KOPT-K1 (cell line): ENCODE measurements around the gene TSHR.
"Not testable (repeated sequence)": the region's sequence is repeated elsewhere in the genome, so short reads cannot be mapped to it uniquely, and the experiment has no call there.

Source experiments
- H3K27ac ChIP-seq: fragments of 200-600 bp; sonication (generic); 2 replicates; pipeline ENCODE4 v1.5.1; 2016; ENCODE audit warnings: antibody characterized with exemption, mild to moderate bottlenecking, low read depth, low read length; ENCODE audit not compliant: poor library complexity, severe bottlenecking
- H3K36me3 ChIP-seq: fragments of 200-600 bp; sonication (generic); 2 replicates; pipeline ENCODE4 v1.5.1; 2017; ENCODE audit warnings: antibody characterized with exemption, mild to moderate bottlenecking, low read length, moderate library complexity; ENCODE audit not compliant: insufficient read depth
- H3K9me3 ChIP-seq: fragments of 200-600 bp; sonication (generic); 2 replicates; pipeline ENCODE4 v1.5.1; 2017; ENCODE audit warnings: antibody characterized with exemption, low read length, mild to moderate bottlenecking; ENCODE audit not compliant: insufficient read depth, poor library complexity, severe bottlenecking

TSHR gene

DNA sequence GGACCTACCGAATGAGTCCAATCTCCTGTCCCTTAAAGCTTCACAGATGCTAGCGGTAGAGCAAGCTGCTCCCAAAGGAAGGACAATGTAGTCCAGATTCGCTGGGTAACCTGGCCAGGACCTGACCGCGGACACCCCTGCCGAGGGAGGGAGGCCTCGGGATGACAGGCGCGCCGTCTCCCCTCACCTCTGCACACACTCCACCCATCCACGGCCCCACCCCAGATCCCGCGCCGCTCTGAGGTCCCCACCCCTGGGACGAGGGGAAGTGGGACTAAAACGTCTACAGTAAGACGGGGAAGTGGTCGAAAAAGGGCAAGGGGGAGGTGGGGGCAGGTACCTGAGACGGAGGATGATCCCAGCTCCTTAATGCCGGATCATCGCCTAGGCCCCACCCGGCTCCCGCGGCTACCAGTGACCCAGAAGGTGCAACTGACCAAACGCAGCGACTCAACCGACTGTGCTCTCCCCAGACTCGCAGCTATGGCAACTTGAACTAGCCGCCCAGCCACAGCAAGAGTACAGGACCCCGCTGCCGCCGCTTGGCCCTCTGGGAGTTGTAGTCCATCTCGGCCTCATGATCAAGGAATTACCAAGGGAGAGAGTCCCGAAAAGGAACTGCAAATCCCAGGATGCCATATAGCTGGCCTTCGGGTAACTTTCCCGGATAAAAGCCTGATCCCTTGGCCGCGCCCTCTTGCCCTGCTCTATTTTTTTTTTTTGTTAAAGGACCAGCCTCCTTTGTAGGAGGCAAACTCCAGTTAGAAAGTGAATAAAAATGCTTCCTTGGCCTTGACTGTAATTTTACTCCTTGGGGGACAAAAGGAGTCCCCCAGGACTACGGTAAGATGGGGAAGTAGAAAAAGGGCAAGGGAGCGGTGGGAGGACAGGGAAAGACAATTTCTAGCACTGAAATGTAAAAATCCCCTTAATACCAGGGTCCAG lies 13.9 kb upstream of the TSHR start, which contains the start of gene CEP128:
CEP128 (minus strand) TSS at position 498 of the 945 bp plus-strand sequence.
- peaks cover 6% of the 10 kb centered on the region for H3K9me3 ChIP-seq
- peaks cover 34% of the 10 kb centered on the region for H3K36me3 ChIP-seq
- H3K27ac ChIP-seq = peak within 1 kb of the TSS; percentile 43

DNA sequence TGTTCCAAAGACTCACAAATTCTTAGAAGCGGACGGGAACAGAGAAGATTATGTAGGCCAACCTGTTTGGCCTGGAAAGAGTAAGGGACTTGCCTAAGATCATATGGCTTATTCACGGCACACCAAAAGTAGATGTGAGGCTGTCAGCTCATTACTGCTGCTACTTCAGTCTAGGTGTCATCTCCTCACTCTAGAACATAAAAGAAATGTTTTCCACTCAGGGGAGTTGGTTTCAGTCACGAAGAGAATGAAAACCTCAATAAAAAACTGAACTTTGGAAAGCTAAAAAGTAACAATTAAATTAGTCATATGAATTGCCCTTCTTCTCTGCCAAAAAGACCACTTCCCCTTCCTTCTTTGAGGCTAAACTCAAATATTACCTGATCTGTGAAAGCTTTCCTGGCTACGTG lies 13.2 kb upstream of the TSHR start:
- H3K9me3 ChIP-seq = peaks cover 13% of the 10 kb centered on the region
- H3K36me3 ChIP-seq = peaks cover 40% of the 10 kb centered on the region
- peak overlapping the region; percentile 43 for H3K27ac ChIP-seq

DNA sequence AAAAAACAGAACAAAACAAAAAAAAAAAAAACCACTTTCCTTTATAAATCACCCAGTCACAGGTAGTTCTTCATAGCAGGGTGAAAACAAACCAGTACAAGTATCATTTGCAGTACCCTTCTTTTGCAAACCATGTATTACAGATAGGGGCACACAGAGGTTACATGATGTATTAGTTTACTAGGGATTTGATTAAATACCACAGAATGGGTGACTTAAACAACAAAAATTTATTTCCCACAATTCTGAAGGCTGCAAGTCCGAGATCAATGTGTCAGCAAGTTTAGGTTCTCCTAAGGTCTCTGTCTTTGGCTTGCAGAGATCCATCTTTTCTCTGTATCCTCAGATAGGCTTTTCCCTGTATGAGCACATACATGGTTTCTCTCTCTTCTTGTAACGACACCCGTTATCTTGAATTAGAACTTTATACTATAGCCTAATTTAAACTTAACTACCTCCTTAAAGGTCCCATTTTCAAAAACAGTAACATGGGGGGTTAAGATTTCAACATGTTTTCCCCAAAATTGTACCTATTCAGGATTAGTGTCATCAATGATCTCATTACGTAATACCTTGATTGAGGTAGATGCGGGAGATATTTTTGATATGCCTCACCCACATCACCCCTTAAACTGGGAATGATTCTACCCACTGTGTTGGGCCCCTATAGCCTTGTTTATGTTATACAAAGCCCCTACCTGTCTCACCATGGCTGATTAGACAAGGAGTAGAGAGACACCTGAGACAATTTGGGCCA lies 10.4 kb upstream of the TSHR start:
- no peak overlapping the region for H3K27ac ChIP-seq
- H3K9me3 ChIP-seq = peaks cover 15% of the 10 kb centered on the region
- H3K36me3 ChIP-seq = peaks cover 52% of the 10 kb centered on the region

DNA sequence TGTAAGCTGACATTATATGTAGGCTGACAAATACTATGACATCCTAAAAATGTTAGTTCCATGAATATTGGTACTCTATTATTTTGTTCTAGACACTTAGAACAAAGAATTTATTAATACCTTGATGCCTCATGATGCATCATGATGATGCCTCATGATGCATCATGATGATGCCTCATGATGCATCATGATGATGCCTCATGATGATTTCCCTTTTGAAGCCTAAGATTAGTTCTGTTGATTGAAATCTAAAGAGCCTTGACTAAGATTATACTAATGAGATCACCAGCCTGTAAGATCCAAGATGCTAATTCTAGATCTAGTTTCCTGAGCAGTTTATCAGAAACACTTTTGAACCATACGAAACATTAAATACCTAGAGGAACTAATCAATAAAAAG lies 9.2 kb upstream of the TSHR start:
- Histone ChIP-seq H3K36me3 (peaks cover 58% of the 10 kb centered on the region), H3K9me3 (peaks cover 26% of the 10 kb centered on the region), H3K27ac (no peak overlapping the region)

DNA sequence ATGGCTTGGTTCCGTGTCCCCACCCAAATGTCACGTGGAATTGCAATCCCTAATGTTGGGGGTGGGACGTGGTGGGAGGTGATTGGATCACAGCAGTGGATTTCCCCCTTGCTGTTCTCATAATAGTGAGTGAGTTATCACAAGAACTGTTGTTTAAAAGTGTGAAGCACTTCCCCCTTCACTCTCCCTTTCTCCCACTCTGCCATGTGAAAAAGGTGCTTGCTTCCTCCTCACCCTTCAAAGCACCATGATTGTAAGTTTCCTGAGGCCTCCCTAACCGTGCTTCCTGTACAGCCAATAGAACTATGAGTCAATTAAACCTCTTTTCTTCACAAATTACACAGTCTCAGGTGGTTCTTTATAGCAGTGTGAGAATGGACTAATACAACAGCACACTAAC lies 8.6 kb upstream of the TSHR start:
- Histone ChIP-seq H3K9me3 (peaks cover 31% of the 10 kb centered on the region), H3K36me3 (peaks cover 62% of the 10 kb centered on the region), H3K27ac (no peak overlapping the region)

DNA sequence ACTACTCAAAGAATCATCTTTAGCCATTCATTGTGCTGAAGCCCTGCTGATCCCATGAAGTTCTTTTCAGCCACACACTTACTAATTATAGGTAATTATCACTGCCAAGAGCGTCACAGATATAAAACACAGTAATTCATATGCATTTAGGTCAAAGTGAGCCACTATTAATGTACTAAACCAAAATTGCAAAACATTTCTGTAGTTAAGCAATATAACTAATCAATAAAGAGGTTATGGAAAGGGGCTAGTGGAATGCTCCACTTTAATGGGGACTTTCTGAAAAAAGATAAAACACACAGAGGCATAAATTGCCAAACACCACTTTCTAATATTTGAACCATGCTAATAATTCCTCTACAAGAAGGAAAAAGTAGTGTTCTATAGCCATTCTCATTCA lies 7.1 kb upstream of the TSHR start:
- Histone ChIP-seq H3K36me3 (peaks cover 62% of the 10 kb centered on the region), H3K9me3 (peaks cover 31% of the 10 kb centered on the region), H3K27ac (no peak overlapping the region)

DNA sequence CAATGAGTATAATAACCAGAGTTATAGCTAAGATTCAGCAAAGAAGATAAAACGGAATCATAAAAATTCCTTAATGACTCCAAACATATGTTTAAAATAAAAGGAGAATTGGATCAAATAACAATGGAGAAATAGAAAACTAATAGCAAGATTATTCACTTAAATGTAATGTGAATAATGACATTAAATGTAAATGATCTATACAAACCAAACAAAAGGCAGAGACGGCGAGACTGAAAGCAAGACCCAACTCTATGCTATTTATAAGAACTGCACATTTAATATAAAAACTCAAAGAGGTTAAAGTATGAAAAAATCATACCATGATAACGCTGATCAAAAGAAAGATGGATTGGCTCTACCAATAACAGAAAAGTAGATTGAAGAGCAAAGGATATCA lies 3.9 kb upstream of the TSHR start:
- H3K9me3 ChIP-seq = peaks cover 25% of the 10 kb centered on the region
- H3K27ac ChIP-seq = no peak overlapping the region

DNA sequence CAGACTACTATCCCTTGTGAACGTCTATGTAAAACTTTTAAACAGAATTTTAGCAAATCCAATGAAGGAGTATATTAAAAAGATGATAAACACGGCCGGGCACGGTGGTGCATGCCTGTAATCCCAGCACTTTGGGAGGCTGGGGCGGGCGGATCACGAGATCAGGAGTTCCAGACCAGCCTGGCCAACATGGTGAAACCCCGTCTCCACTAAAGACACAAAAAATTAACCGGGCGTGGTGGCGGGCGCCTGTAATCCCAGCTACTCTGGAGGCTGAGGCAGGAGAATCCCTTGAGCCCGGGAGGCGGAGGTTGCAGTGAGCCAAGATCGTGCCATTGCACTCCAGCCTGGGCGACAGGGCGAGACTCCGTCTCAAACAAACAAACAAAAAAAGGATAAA lies 2.2 kb upstream of the TSHR start:
- H3K27ac ChIP-seq = not testable (repeated sequence)
- Histone ChIP-seq H3K9me3 (peaks cover 18% of the 10 kb centered on the region), H3K36me3 (peaks cover 29% of the 10 kb centered on the region)

More for the DNA sequence above, 3.9 kb upstream of the TSHR start:
- peaks cover 45% of the 10 kb centered on the region for H3K36me3 ChIP-seq

DNA sequence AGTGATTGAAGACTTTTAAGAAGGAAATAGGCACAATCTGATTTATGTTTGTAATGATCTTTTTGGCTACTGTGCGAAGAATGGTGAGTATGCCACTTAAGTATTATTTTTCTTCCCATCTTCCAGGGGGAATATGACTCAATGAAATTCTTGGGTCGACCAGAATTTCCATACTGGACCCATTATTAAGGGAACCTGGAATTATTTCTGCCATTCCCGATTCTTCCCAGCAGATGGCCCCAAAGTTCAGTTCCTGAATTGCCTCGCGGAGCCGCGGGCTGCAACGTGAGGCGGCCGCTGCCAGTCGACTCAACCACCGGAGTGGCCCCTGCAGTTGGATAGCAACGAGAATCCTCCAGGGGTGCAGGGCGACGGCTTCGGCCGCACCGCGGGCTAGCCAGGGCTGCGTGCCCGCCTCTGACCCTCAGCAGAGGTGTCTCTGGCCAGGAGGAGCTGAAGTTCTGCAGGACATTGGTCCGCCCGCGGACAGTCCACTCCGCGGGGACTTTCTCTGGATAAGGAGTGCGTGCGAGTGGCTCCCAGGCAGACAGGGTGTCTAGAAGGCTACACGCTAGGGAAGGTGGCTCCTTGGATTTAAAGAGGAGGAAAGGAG lies 628 bp upstream of the TSHR start:
- peak overlapping the region; percentile 98 for H3K27ac ChIP-seq
- H3K9me3 ChIP-seq = peaks cover 18% of the 10 kb centered on the region
- H3K36me3 ChIP-seq = peaks cover 20% of the 10 kb centered on the region; the same call in 1 of the 2 replicates

DNA sequence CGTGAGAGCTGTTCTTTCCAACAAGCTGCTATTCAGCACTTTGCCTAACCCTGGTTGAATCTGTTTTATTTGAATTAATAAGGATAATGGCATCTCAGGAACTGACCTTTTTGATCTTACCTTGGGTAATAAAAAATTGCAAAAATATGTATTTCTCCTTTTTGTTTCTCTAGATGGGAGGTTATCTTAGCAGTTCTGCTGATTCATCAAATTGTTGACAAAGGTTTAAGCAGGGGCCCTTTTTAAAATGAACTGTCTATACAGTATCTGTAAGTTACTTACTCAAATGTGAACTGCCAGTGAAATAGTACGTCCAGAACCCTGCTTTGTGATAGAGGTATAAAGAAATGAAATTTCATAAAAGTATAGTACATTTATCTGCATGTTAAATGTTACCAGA lies 681 bp downstream of the TSHR start:
- Histone ChIP-seq H3K27ac (peak overlapping the region; percentile 98), H3K9me3 (peaks cover 5% of the 10 kb centered on the region), H3K36me3 (peaks cover 11% of the 10 kb centered on the region)

DNA sequence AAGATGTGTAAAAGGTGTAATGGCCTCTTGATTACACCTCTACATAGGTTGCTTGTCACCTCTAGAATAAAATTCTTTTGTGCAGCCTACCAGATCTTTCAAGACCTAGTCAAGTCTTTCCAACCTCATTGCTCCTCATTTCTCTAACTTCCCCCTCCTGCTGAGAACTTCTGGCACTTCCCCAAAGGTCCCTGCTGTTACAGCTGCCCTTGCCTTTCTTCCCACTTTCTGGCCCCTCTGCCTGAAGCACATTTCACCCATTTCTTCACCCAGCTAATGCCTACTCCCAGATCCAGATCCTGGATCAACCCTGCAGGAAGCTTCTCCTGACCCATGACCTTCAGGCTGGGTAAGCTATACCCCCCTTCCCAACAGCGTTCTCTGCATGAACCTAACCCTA lies 1.5 kb downstream of the TSHR start:
- Histone ChIP-seq H3K27ac (peak overlapping the region; percentile 98), H3K36me3 (peaks cover 4% of the 10 kb centered on the region; the same call in 1 of the 2 replicates), H3K9me3 (no peaks in the 10 kb centered on the region)

DNA sequence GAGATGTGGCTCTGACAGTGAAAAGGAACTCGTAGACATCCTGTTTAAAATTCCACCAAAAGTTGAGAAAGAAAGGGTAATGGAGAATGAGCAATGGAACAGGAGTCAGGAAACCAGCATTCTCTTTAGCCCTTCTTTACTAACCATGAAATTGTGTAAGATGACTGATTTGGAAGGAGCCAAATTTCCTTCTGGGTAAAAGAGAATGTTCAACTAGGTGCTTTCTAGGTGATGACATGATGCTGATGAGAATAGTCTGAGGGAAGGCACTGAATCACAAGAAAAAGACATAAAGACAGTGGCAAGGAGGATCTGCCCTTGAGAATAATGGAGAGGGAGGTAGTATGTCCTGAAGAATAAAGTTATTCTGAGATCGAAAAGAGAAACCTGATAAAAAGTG lies 2.2 kb downstream of the TSHR start:
- Histone ChIP-seq H3K36me3 (peaks cover 4% of the 10 kb centered on the region; the same call in 1 of the 2 replicates), H3K9me3 (no peaks in the 10 kb centered on the region), H3K27ac (peak overlapping the region; percentile 98)

DNA sequence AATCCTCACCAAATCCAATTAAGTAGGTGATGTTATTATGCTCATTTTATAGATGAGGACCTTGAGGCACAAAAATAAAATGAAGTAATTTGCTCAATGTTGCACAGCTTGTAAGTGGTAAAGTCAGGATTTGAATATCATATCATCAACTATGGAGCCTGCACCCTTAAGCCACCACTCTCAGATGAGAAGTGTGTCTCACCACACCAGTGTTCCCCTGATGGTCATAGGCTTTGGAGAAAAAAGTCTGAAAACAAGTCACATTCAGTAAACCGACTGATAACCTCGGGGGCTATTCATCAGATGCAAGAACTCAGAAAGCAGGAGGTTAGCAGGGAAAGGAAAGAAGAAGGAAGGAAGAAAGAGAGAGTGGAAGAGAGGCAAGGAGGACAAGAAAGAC lies 2.8 kb downstream of the TSHR start:
- Histone ChIP-seq H3K9me3 (no peaks in the 10 kb centered on the region), H3K36me3 (peaks cover 5% of the 10 kb centered on the region; the same call in 1 of the 2 replicates), H3K27ac (peak overlapping the region; percentile 98)

DNA sequence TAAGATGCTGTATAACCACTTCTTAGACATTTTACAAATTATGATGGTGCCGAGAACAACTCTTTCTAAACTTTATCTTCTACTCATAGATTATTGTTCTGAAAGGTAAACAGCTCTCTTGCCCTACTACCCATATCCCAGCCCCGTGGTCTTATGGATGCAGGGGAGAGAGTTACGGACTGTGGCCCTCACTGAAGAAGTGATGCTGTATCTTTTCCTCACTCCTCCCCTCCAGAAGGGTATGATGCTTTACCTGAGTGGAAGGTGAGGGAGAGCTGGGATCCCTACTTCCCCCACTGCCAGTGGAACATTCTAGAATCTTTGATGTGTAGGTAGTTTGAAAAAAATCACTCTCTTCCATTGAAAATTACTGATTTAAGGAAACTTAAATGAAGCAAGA lies 3.5 kb downstream of the TSHR start:
- Histone ChIP-seq H3K27ac (peak overlapping the region; percentile 98), H3K36me3 (peaks cover 12% of the 10 kb centered on the region; the same call in 1 of the 2 replicates), H3K9me3 (no peaks in the 10 kb centered on the region)

DNA sequence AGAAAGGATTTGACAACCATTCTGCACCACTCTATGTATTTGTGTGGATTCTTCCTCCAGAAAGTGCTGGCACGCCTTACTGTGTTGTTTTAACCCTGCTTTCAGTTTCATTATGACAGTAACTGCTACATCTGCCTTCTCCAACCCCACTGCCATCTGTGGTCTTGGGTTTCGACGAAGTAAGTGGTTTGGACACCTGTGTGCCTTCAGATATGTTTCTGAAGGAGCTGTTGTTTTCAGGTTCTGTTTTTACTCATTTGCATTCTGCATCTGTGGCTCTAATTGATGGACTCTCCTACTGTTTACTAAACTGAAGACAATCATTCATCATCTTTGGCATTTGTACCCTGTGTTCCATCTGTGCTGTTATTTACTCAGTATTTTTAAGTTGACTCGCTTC lies 4.1 kb downstream of the TSHR start:
- Histone ChIP-seq H3K36me3 (peaks cover 13% of the 10 kb centered on the region; the same call in 1 of the 2 replicates), H3K27ac (peak overlapping the region; percentile 98), H3K9me3 (no peaks in the 10 kb centered on the region)
